SK-N-SH treated with all-trans-retinoic acid at 6 μM for 48 hours (cell line): ENCODE measurements around the gene NEUROG1.

Experiments used
- ATAC-seq: fragments of 200-7000 bp; cut with Tn5 transposase; 3 replicates; pipeline ENCODE4 v1.9.1; 2020; ENCODE audit warnings: mild to moderate bottlenecking, moderate library complexity
- ARNTL ChIP-seq: fragments of 450-650 bp; formaldehyde crosslinking; IDR thresholded peaks from 2 replicates; pipeline ENCODE4 v1.5.0; 2020; ENCODE audit warnings: low read depth, mild to moderate bottlenecking, moderate library complexity, borderline replicate concordance
- BACH2 ChIP-seq: fragments of 250-450 bp; sonication (Bioruptor Pico); IDR thresholded peaks from 2 replicates; pipeline ENCODE4 v1.9.0; 2021; ENCODE audit warnings: mild to moderate bottlenecking, borderline replicate concordance
- CREB5 ChIP-seq: fragments of 250-450 bp; sonication (Bioruptor Pico); IDR thresholded peaks from 2 replicates; pipeline ENCODE4 v1.5.1; 2020; ENCODE audit warnings: low read depth, mild to moderate bottlenecking, moderate library complexity
- CSDC2 ChIP-seq: fragments of 250-450 bp; sonication (Bioruptor Pico); IDR thresholded peaks from 2 replicates; pipeline ENCODE4 v1.5.0; 2020; ENCODE audit warnings: mild to moderate bottlenecking, moderate library complexity
- CSRNP3 ChIP-seq: fragments of 250-450 bp; sonication (Bioruptor Pico); IDR thresholded peaks from 2 replicates; pipeline ENCODE4 v1.5.1; 2021; ENCODE audit warnings: mild to moderate bottlenecking, moderate library complexity
- ESRRG ChIP-seq: fragments of 250-450 bp; sonication (Bioruptor Pico); IDR thresholded peaks from 2 replicates; pipeline ENCODE4 v1.6.1; 2021; ENCODE audit warnings: mild to moderate bottlenecking
- GLIS3 ChIP-seq: fragments of 250-450 bp; sonication (Bioruptor Pico); IDR thresholded peaks from 2 replicates; pipeline ENCODE4 v1.5.0; 2020; ENCODE audit warnings: mild to moderate bottlenecking, moderate library complexity
- PATZ1 ChIP-seq: fragments of 250-450 bp; sonication (Bioruptor Pico); IDR thresholded peaks from 2 replicates; pipeline ENCODE4 v1.8.0; 2020; ENCODE audit warnings: mild to moderate bottlenecking, moderate library complexity, borderline replicate concordance
- POU6F1 ChIP-seq: fragments of 250-450 bp; sonication (Bioruptor Pico); IDR thresholded peaks from 2 replicates; pipeline ENCODE4 v1.8.0; 2021; ENCODE audit warnings: low read depth, mild to moderate bottlenecking, moderate library complexity, borderline replicate concordance
- PPARA ChIP-seq: fragments of 250-450 bp; sonication (Bioruptor Pico); IDR thresholded peaks from 2 replicates; pipeline ENCODE4 v1.5.0; 2020; ENCODE audit warnings: mild to moderate bottlenecking, borderline replicate concordance
- RARB ChIP-seq: fragments of 250-450 bp; sonication (Bioruptor Pico); IDR thresholded peaks from 2 replicates; pipeline ENCODE4 v1.8.0; 2021; ENCODE audit warnings: mild to moderate bottlenecking, moderate library complexity
- TCF4 ChIP-seq: fragments of 250-450 bp; sonication (Bioruptor Pico); IDR thresholded peaks from 2 replicates; pipeline ENCODE4 v1.8.0; 2021; ENCODE audit warnings: mild to moderate bottlenecking, moderate library complexity, borderline replicate concordance
- TOX ChIP-seq: fragments of 250-450 bp; sonication (Bioruptor Pico); IDR thresholded peaks from 2 replicates; pipeline ENCODE4 v1.8.0; 2021; ENCODE audit warnings: mild to moderate bottlenecking, moderate library complexity, borderline replicate concordance
- TSHZ2 ChIP-seq: fragments of 250-450 bp; sonication (Bioruptor Pico); IDR thresholded peaks from 2 replicates; pipeline ENCODE4 v1.5.0; 2020; ENCODE audit warnings: mild to moderate bottlenecking, moderate library complexity
- ZC3H10 ChIP-seq: fragments of 250-450 bp; sonication (Bioruptor Pico); IDR thresholded peaks from 2 replicates; pipeline ENCODE4 v1.5.1; 2021; ENCODE audit warnings: mild to moderate bottlenecking, moderate library complexity
- ZFP3 ChIP-seq: fragments of 250-450 bp; sonication (Bioruptor Pico); IDR thresholded peaks from 2 replicates; pipeline ENCODE4 v1.5.0; 2020; ENCODE audit warnings: mild to moderate bottlenecking, moderate library complexity
- ZNF565 ChIP-seq: fragments of 450-650 bp; formaldehyde crosslinking; conservative IDR thresholded peaks from 2 replicates; pipeline ENCODE4 v1.5.0; 2020; ENCODE audit warnings: low read depth, mild to moderate bottlenecking, moderate library complexity
- ZNF70 ChIP-seq: fragments of 450-650 bp; formaldehyde crosslinking; IDR thresholded peaks from 2 replicates; pipeline ENCODE4 v1.5.0; 2020; ENCODE audit warnings: mild to moderate bottlenecking, moderate library complexity
- ZNF8 ChIP-seq: fragments of 450-650 bp; formaldehyde crosslinking; IDR thresholded peaks from 2 replicates; pipeline ENCODE4 v1.5.0; 2020; ENCODE audit warnings: mild to moderate bottlenecking, moderate library complexity

NEUROG1 gene

GRCh38 chr5:135526924-135527323 is 8.8 kb downstream of the NEUROG1 start (continued):
- no peak for TF ChIP-seq ESRRG

- no peak for ATAC-seq
- TF ChIP-seq ZNF70 (CRISPR knock-in tag) (no peak), PATZ1 (CRISPR knock-in tag) (no peak), ARNTL (CRISPR knock-in tag) (no peak), CSDC2 (CRISPR knock-in tag) (no peak), GLIS3 (CRISPR knock-in tag) (no peak), CREB5 (no peak), PPARA (CRISPR knock-in tag) (no peak), TOX (no peak)
Measured at GRCh38 chr5:135521964-135522363, 13.8 kb downstream of the NEUROG1 start.

- no peak for ATAC-seq
Measured at GRCh38 chr5:135517631-135518030, 18.1 kb downstream of the NEUROG1 start.

More at GRCh38 chr5:135517631-135518030, 18.1 kb downstream of the NEUROG1 start:
- TF ChIP-seq BACH2 (no peak), POU6F1 (CRISPR knock-in tag) (no peak), GLIS3 (CRISPR knock-in tag) (no peak), ZNF565 (no peak), PPARA (CRISPR knock-in tag) (no peak), CSDC2 (CRISPR knock-in tag) (no peak), ZC3H10 (CRISPR knock-in tag) (no peak), ZNF8 (CRISPR knock-in tag) (no peak), TSHZ2 (CRISPR knock-in tag) (no peak), TOX (no peak), ZFP3 (no peak), CREB5 (no peak), CSRNP3 (CRISPR knock-in tag) (no peak), TCF4 (no peak), ARNTL (CRISPR knock-in tag) (no peak), ESRRG (no peak), RARB (CRISPR knock-in tag) (no peak)
- TF ChIP-seq, all 23 proteins: peak for 0
